ENCODE measurements around the gene ONECUT2.

Gene ONECUT2

DNA sequence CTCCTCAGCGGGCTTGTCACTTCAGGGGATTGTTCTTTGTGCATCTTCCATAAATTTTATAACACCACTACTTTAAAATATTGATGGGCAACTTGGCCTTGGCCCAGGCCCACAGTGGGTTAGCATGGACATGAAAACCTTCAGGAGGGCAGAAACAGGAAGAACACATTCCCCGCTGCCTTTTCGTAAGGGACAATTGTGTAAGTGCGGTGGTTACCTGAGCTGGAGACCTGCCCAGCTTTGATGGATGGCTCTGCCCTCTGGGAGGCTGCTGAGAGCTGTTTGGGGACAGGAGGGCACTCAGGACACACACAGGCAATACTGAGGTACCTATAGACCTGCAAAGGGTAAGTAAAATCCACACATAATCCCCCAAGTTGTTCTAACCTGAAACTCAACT is 104.5 kb downstream of the ONECUT2 start:
- H3K36me3 ChIP-seq (ENCODE audit: low read length), result no peaks in the 10 kb centered on the region
- H3K27ac ChIP-seq (ENCODE audit: low read depth, low read length), result no peak overlapping the region
- H3K9me3 ChIP-seq (ENCODE audit: insufficient read depth, low read length), result no peaks in the 10 kb centered on the region
- H3K4me3 ChIP-seq (ENCODE audit: insufficient read depth, low read length, poor library complexity, severe bottlenecking), result no peak overlapping the region
- no peaks in the 10 kb centered on the region for H3K9me2 ChIP-seq (replicated peaks; ENCODE audit: insufficient read depth, low read length)
- no peaks in the 10 kb centered on the region for H3K27me3 ChIP-seq (ENCODE audit: low read length)
- no peaks in the 10 kb centered on the region for H3F3A ChIP-seq (ENCODE audit: insufficient read depth)
- H4K20me1 ChIP-seq (ENCODE audit: low read depth, low read length), result no peaks in the 10 kb centered on the region
- H2AFZ ChIP-seq (ENCODE audit: low read depth, low read length, severe bottlenecking), result no peak overlapping the region
- TF ChIP-seq CTCF (IDR thresholded peaks at IDR 0.05; ENCODE audit: insufficient read depth, low read length, poor library complexity, severe bottlenecking), result no peak
- no peak for TF ChIP-seq EZH2phosphoT487 (conservative IDR thresholded peaks at IDR 0.05; ENCODE audit: low read length)
- H3K79me2 ChIP-seq (ENCODE audit: insufficient read depth, low read length), result no peaks in the 10 kb centered on the region
- no peak overlapping the region for H3K9ac ChIP-seq (ENCODE audit: low read length)
- H3K4me2 ChIP-seq (ENCODE audit: low read depth, low read length, poor library complexity, severe bottlenecking), result no peak overlapping the region

All from SU-DHL-6 (cell line).